Measurements from ENCODE around the gene NR2C2.

NR2C2 gene

DNA sequence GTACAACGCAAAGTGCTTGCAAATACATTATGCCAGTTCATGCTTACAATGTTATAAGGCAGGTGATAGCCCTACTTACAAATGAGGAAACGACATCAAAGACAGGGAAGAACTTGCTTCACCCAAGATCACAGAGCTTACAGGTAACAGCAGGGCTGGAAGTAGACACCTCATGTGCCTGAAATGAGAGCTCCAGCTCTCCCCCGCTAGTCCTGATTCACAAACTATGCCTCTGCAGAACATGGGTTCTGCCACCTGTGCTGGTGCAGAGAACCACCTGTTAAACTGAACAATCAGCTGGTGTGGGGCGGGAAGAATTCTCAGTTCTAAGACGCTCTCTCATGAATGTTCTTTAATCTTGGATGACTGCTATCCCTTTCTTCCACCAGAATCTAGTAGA lies 144.2 kb downstream of the NR2C2 start:
- TF ChIP-seq, protein P1, sequence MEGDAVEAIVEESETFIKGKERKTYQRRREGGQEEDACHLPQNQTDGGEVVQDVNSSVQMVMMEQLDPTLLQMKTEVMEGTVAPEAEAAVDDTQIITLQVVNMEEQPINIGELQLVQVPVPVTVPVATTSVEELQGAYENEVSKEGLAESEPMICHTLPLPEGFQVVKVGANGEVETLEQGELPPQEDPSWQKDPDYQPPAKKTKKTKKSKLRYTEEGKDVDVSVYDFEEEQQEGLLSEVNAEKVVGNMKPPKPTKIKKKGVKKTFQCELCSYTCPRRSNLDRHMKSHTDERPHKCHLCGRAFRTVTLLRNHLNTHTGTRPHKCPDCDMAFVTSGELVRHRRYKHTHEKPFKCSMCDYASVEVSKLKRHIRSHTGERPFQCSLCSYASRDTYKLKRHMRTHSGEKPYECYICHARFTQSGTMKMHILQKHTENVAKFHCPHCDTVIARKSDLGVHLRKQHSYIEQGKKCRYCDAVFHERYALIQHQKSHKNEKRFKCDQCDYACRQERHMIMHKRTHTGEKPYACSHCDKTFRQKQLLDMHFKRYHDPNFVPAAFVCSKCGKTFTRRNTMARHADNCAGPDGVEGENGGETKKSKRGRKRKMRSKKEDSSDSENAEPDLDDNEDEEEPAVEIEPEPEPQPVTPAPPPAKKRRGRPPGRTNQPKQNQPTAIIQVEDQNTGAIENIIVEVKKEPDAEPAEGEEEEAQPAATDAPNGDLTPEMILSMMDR (IDR thresholded peaks at IDR 0.05; ENCODE audit: insufficient read depth, low read length): no peak
- TF ChIP-seq GABPA (IDR thresholded peaks at IDR 0.05; ENCODE audit: low read depth) (no peak), SPI1 (IDR thresholded peaks at IDR 0.05; ENCODE audit: borderline replicate concordance, low read depth) (no peak), POLR2AphosphoS5 (IDR thresholded peaks at IDR 0.05; ENCODE audit: low read depth) (no peak)
- TF ChIP-seq, protein P2, sequence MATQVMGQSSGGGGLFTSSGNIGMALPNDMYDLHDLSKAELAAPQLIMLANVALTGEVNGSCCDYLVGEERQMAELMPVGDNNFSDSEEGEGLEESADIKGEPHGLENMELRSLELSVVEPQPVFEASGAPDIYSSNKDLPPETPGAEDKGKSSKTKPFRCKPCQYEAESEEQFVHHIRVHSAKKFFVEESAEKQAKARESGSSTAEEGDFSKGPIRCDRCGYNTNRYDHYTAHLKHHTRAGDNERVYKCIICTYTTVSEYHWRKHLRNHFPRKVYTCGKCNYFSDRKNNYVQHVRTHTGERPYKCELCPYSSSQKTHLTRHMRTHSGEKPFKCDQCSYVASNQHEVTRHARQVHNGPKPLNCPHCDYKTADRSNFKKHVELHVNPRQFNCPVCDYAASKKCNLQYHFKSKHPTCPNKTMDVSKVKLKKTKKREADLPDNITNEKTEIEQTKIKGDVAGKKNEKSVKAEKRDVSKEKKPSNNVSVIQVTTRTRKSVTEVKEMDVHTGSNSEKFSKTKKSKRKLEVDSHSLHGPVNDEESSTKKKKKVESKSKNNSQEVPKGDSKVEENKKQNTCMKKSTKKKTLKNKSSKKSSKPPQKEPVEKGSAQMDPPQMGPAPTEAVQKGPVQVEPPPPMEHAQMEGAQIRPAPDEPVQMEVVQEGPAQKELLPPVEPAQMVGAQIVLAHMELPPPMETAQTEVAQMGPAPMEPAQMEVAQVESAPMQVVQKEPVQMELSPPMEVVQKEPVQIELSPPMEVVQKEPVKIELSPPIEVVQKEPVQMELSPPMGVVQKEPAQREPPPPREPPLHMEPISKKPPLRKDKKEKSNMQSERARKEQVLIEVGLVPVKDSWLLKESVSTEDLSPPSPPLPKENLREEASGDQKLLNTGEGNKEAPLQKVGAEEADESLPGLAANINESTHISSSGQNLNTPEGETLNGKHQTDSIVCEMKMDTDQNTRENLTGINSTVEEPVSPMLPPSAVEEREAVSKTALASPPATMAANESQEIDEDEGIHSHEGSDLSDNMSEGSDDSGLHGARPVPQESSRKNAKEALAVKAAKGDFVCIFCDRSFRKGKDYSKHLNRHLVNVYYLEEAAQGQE (IDR thresholded peaks at IDR 0.05; ENCODE audit: insufficient replicate concordance, low read depth): no peak
- H3K4me3 ChIP-seq (replicated peaks; ENCODE audit: insufficient read depth, low read length): no peak overlapping the region
- no peaks in the 10 kb centered on the region for H3K27me3 ChIP-seq (ENCODE audit: insufficient read depth, poor library complexity, severe bottlenecking)
- no peak overlapping the region for H3K27ac ChIP-seq (replicated peaks)
- no peak for DNase-seq (ENCODE audit: low read depth in 1 of 2, low spot score in 1 of 2)

DNA sequence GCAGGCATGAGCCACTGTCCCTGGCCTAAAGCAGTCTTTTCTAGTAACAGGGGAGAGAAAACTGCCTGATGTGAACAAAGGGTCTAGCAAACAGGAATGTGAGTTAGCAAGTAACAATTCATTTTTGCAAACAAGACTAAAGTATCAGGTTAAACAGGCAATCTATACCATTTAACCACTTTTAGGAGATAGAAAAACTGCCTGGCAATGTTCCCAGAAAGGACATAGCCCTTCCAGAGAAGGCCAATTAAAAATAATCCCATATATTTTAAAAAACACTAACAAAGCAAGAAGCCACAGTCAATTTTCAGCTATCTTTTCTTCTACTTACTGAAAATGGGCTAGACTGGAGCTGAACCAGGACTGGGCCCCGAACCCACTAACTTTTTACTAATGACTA lies 145.3 kb downstream of the NR2C2 start:
- DNase-seq (ENCODE audit: low read depth in 1 of 2, low spot score in 1 of 2): no peak
- TF ChIP-seq, protein P1 (IDR thresholded peaks at IDR 0.05; ENCODE audit: insufficient read depth, low read length): no peak
- TF ChIP-seq, protein P2 (IDR thresholded peaks at IDR 0.05; ENCODE audit: insufficient replicate concordance, low read depth): no peak
- no peak for TF ChIP-seq POLR2AphosphoS5 (IDR thresholded peaks at IDR 0.05; ENCODE audit: low read depth)
- TF ChIP-seq GABPA (IDR thresholded peaks at IDR 0.05; ENCODE audit: low read depth): no peak
- no peak for TF ChIP-seq SPI1 (IDR thresholded peaks at IDR 0.05; ENCODE audit: borderline replicate concordance, low read depth)
- Histone ChIP-seq H3K27me3 (ENCODE audit: insufficient read depth, poor library complexity, severe bottlenecking) (no peaks in the 10 kb centered on the region), H3K27ac (replicated peaks) (no peak overlapping the region), H3K4me3 (replicated peaks; ENCODE audit: insufficient read depth, low read length) (no peak overlapping the region)

DNA sequence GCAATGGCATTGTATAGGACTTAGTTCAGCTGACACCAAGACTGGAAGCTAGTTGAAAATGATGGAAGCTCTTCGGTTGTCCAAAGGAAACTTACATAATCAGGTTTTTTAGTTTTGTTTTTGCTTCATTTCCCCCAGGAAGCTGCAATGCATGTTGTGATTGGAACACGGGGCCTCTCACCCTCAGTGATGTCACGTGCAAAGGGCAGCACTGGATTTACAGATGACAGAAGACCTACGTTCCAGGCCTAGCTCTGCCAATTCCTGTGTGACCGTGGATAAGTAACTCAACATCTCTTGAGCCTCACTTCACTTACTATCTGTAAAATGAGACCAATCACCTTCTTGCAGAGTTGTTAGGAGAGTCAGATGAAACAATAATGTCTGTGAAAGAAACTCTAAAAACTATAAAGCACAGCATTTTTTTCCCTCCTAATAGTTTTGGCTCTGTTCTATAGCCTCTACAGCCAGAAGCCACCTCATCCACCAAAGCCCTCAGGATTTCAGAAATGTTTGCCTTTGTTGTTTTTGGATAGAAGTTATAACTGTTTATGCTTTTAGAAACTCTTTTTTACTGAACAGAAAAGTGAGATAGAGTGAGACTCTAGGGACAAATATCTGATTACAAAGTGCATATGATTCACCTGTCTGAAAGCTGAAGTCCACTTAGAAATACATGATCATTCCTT lies 146.9 kb downstream of the NR2C2 start:
- no peaks in the 10 kb centered on the region for H3K27me3 ChIP-seq (ENCODE audit: insufficient read depth, poor library complexity, severe bottlenecking)
- H3K4me3 ChIP-seq (replicated peaks; ENCODE audit: insufficient read depth, low read length): no peak overlapping the region
- no peak for TF ChIP-seq POLR2AphosphoS5 (IDR thresholded peaks at IDR 0.05; ENCODE audit: low read depth)
- no peak for TF ChIP-seq GABPA (IDR thresholded peaks at IDR 0.05; ENCODE audit: low read depth)
- TF ChIP-seq SPI1 (IDR thresholded peaks at IDR 0.05; ENCODE audit: borderline replicate concordance, low read depth): no peak
- TF ChIP-seq, protein P2 (IDR thresholded peaks at IDR 0.05; ENCODE audit: insufficient replicate concordance, low read depth): no peak
- TF ChIP-seq, protein P1 (IDR thresholded peaks at IDR 0.05; ENCODE audit: insufficient read depth, low read length): no peak
- DNase-seq (ENCODE audit: low read depth in 1 of 2, low spot score in 1 of 2): no peak
- no peak overlapping the region for H3K27ac ChIP-seq (replicated peaks)
